HepG2 (cell line): ENCODE data around the gene ZNRF4.

Experiments used
- CBX5 ChIP-seq: sonication (generic); formaldehyde crosslinking; IDR thresholded peaks from 2 replicates; pipeline ENCODE4 v1.4.0; 2020; ENCODE audit warnings: missing genetic modification reagents, borderline replicate concordance
- EP300 ChIP-seq, 3 experiments: sonication (generic) in 1 of 3; formaldehyde crosslinking in 1 of 3; IDR thresholded peaks; 2 replicates each; pipeline versions ENCODE4 v1.5.1 to v1.6.1; 2011 to 2020; ENCODE audit warnings: low read depth in 2 of 3, low read length in 2 of 3, borderline replicate concordance in 1 of 3, improper control_type of control experiment in 1 of 3, mild to moderate bottlenecking in 1 of 3, missing genetic modification reagents in 1 of 3, moderate library complexity in 1 of 3
- MTA1 ChIP-seq: sonication (generic); formaldehyde crosslinking; IDR thresholded peaks from 2 replicates; pipeline ENCODE4 v1.4.0; 2020; ENCODE audit warnings: missing genetic modification reagents, mild to moderate bottlenecking, borderline replicate concordance
- POLR2A ChIP-seq, 2 experiments: IDR thresholded peaks; 2 replicates each; pipeline ENCODE4 v1.6.1; 2011; ENCODE audit warnings: low read depth in 2 of 2, low read length in 2 of 2, mild to moderate bottlenecking in 1 of 2, moderate library complexity in 1 of 2; ENCODE audit not compliant: insufficient read depth in 1 of 2
- RERE ChIP-seq: IDR thresholded peaks from 2 replicates; pipeline ENCODE4 v1.6.1; 2016; ENCODE audit warnings: low read depth, missing genetic modification reagents, missing compliant biosample characterization
- SMARCC2 ChIP-seq: fragments of 450-650 bp; IDR thresholded peaks from 2 replicates; pipeline ENCODE4 v1.6.1; 2017; ENCODE audit warnings: antibody characterized with exemption, mild to moderate bottlenecking
- ZFAT ChIP-seq: sonication (generic); formaldehyde crosslinking; conservative IDR thresholded peaks from 2 replicates; pipeline ENCODE4 v1.8.1; 2023; ENCODE audit warnings: missing genetic modification reagents, inconsistent platforms
- ZNF567 ChIP-seq: sonication (generic); formaldehyde crosslinking; IDR thresholded peaks from 2 replicates; pipeline ENCODE4 v1.8.1; 2023; ENCODE audit warnings: mild to moderate bottlenecking, missing genetic modification reagents, borderline replicate concordance
- ZNF589 ChIP-seq: sonication (generic); formaldehyde crosslinking; conservative IDR thresholded peaks from 2 replicates; pipeline ENCODE4 v1.8.0; 2022; ENCODE audit warnings: mild to moderate bottlenecking, moderate library complexity, missing genetic modification reagents
- ZNF878 ChIP-seq: sonication (generic); formaldehyde crosslinking; IDR thresholded peaks from 2 replicates; pipeline ENCODE4 v1.8.1; 2023; ENCODE audit warnings: mild to moderate bottlenecking, missing genetic modification reagents, moderate library complexity

- TF ChIP-seq ZNF567 (no peak), SMARCC2 (no peak), CBX5 (no peak), EP300 (IDR thresholded peaks at IDR 0.05; ENCODE audit: low read depth in 2 of 2, low read length in 2 of 2) (no peak), EP300 (CRISPR knock-in tag; IDR thresholded peaks at IDR 0.05; ENCODE audit: borderline replicate concordance) (no peak), ZNF589 (CRISPR knock-in tag) (no peak), MTA1 (CRISPR knock-in tag) (no peak), POLR2A (IDR thresholded peaks at IDR 0.05; ENCODE audit: insufficient read depth in 1 of 2, low read depth in 2 of 2, low read length in 2 of 2) (no peak), RERE (CRISPR knock-in tag) (no peak), ZNF878 (CRISPR knock-in tag) (no peak), ZFAT (CRISPR knock-in tag) (no peak)
Measured at GRCh38 chr19:5445561-5446055, 9.6 kb upstream of the ZNRF4 start.
